H1 (cell line): Measurements from ENCODE around the gene EIF4A3. TPM values are rescaled to one million over a fixed set of nuclear protein-coding genes. Genes with fewer than 3 reads are reported as not detected.

ENCODE experiments used
- CTCF ChIA-PET: fragments of 300-600 bp; sonication (Branson Sonifier 250); formaldehyde crosslinking; loops from one replicate; lab custom pipeline; 2021; ENCODE audit not compliant: partially characterized antibody; lab: Charles Lee
- POLR2A ChIA-PET: fragments of 300-600 bp; sonication (Branson Sonifier 250); formaldehyde crosslinking; loops from one replicate; lab custom pipeline; 2021; ENCODE audit warnings: inconsistent platforms; ENCODE audit not compliant: partially characterized antibody; lab: Charles Lee
- DNase-seq, 2 experiments: peaks; one replicate each; pipeline versions ENCODE4 v3.0.0 to v3.0.0-alpha.2; 2010 to 2022; ENCODE audit warnings: low spot score in 2 of 2, low read depth in 1 of 2, mixed read lengths in 1 of 2
- FAIRE-seq: peaks from 2 replicates; lab custom pipeline; 2011; peaks lifted over from hg19 to GRCh38; lab: Jason Lieb, UNC
- H2AFZ ChIP-seq: 2 replicates; pipeline ENCODE4 v1.8.1; 2012; ENCODE audit warnings: low read length, inconsistent platforms
- H2AK5ac ChIP-seq: 2 replicates; pipeline ENCODE4 v1.6.1; 2013; ENCODE audit warnings: low read depth, low read length
- H2BK120ac ChIP-seq: replicated peaks from 2 replicates; pipeline ENCODE3; 2013; ENCODE audit warnings: low read depth, low read length, inconsistent platforms
- H2BK12ac ChIP-seq: 2 replicates; pipeline ENCODE4 v1.6.1; 2013; ENCODE audit warnings: low read depth, low read length
- H2BK15ac ChIP-seq: 2 replicates; pipeline ENCODE4 v1.6.1; 2013; ENCODE audit warnings: low read length
- H2BK20ac ChIP-seq: 2 replicates; pipeline ENCODE4 v1.6.1; 2013; ENCODE audit warnings: low read length
- H2BK5ac ChIP-seq: 2 replicates; pipeline ENCODE4 v1.6.1; 2013; ENCODE audit warnings: low read depth, low read length
- H3K14ac ChIP-seq: 2 replicates; pipeline ENCODE4 v1.6.1; 2013; ENCODE audit warnings: inconsistent platforms; ENCODE audit not compliant: insufficient read length
- H3K18ac ChIP-seq: 2 replicates; pipeline ENCODE4 v1.6.1; 2013; ENCODE audit warnings: low read length; ENCODE audit errors: extremely low read depth
- H3K23ac ChIP-seq: 2 replicates; pipeline ENCODE4 v1.6.1; 2013; ENCODE audit warnings: inconsistent platforms; ENCODE audit not compliant: insufficient read length
- H3K23me2 ChIP-seq: 2 replicates; pipeline ENCODE4 v1.6.1; 2013; ENCODE audit warnings: low read depth, low read length
- H3K27ac ChIP-seq: 2 replicates; pipeline ENCODE4 v1.6.1; 2011; ENCODE audit warnings: low read depth, low read length, inconsistent platforms
- H3K27me3 ChIP-seq, 4 experiments: replicated peaks in 1 of 4; 1 replicate in 1 of 4; 2 replicates in 3 of 4; pipeline versions ENCODE4 v1.6.1 to v1.8.1; 2011 to 2013; ENCODE audit warnings: low read length in 3 of 4, mild to moderate bottlenecking in 3 of 4, inconsistent platforms in 2 of 4, mixed read lengths in 2 of 4, moderate library complexity in 1 of 4; ENCODE audit not compliant: control insufficient read depth in 3 of 4, insufficient read depth in 3 of 4; ENCODE audit errors: extremely low read depth in 1 of 4
- H3K36me3 ChIP-seq, 4 experiments: 2 replicates each; pipeline versions ENCODE4 v1.6.1 to v1.8.1; 2011 to 2013; ENCODE audit warnings: mild to moderate bottlenecking in 4 of 4, low read length in 3 of 4, moderate library complexity in 2 of 4, control low read depth in 1 of 4, inconsistent platforms in 1 of 4; ENCODE audit not compliant: insufficient read depth in 4 of 4, control insufficient read depth in 2 of 4
- H3K4ac ChIP-seq: replicated peaks from 2 replicates; pipeline ENCODE3; 2013; ENCODE audit warnings: low read length, low read depth, mixed read lengths, inconsistent platforms; ENCODE audit not compliant: insufficient read length
- H3K4me1 ChIP-seq, 4 experiments: replicated peaks in 1 of 4; 1 replicate in 1 of 4; 2 replicates in 3 of 4; pipeline versions ENCODE4 v1.6.1 to v1.8.1; 2011 to 2013; ENCODE audit warnings: low read length in 3 of 4, inconsistent platforms in 2 of 4, mixed read lengths in 1 of 4; ENCODE audit not compliant: insufficient read depth in 4 of 4, control insufficient read depth in 3 of 4
- H3K4me2 ChIP-seq, 2 experiments: 2 replicates each; pipeline versions ENCODE4 v1.6.1 to v1.8.1; 2011 to 2013; ENCODE audit warnings: low read depth in 2 of 2, low read length in 2 of 2, control low read depth in 1 of 2, inconsistent platforms in 1 of 2, mild to moderate bottlenecking in 1 of 2; ENCODE audit not compliant: insufficient read depth in 1 of 2
- H3K4me3 ChIP-seq, 4 experiments: fragments of 200-600, 300-600 bp in 1 of 4; sonication (generic), shearing (Covaris generic), sonication (Bioruptor Twin) in 1 of 4; 2 replicates each; pipeline versions ENCODE4 v1.5.1 to v1.8.1; 2011 to 2016; ENCODE audit warnings: low read length in 4 of 4, low read depth in 3 of 4, control low read depth in 2 of 4, inconsistent platforms in 2 of 4, mild to moderate bottlenecking in 2 of 4, mixed read lengths in 1 of 4, moderate library complexity in 1 of 4; ENCODE audit not compliant: insufficient read depth in 2 of 4; ENCODE audit errors: extremely low read depth in 1 of 4
- H3K56ac ChIP-seq: replicated peaks from 2 replicates; pipeline ENCODE3; 2013; ENCODE audit warnings: low read depth, mild to moderate bottlenecking, mixed read lengths, low read length, inconsistent platforms; ENCODE audit not compliant: insufficient read length
- H3K79me1 ChIP-seq: 2 replicates; pipeline ENCODE4 v1.6.1; 2013; ENCODE audit warnings: low read depth, low read length, control low read depth
- H3K79me2 ChIP-seq, 2 experiments: 2 replicates each; pipeline versions ENCODE4 v1.6.1 to v1.8.1; 2012 to 2013; ENCODE audit warnings: low read length in 2 of 2, mild to moderate bottlenecking in 2 of 2, inconsistent platforms in 1 of 2; ENCODE audit not compliant: insufficient read depth in 2 of 2, control insufficient read depth in 1 of 2
- H3K9ac ChIP-seq, 4 experiments: replicated peaks in 1 of 4; 1 replicate in 1 of 4; 2 replicates in 3 of 4; pipeline versions ENCODE4 v1.6.1 to v1.8.1; 2011 to 2013; ENCODE audit warnings: low read depth in 3 of 4, low read length in 3 of 4, control low read depth in 2 of 4, mild to moderate bottlenecking in 2 of 4, moderate library complexity in 2 of 4, inconsistent platforms in 1 of 4; ENCODE audit errors: extremely low read depth in 1 of 4
- H3K9me3 ChIP-seq, 2 experiments: 2 replicates each; pipeline versions ENCODE4 v1.6.1 to v1.8.1; 2012 to 2013; ENCODE audit warnings: mild to moderate bottlenecking in 2 of 2, moderate library complexity in 2 of 2, control low read depth in 1 of 2, inconsistent platforms in 1 of 2, low read depth in 1 of 2, low read length in 1 of 2, mixed read lengths in 1 of 2; ENCODE audit not compliant: insufficient read depth in 2 of 2
- H4K20me1 ChIP-seq, 2 experiments: replicated peaks in 1 of 2; 2 replicates each; pipeline versions ENCODE3 to v1.8.1; 2011 to 2013; ENCODE audit warnings: inconsistent platforms in 2 of 2, low read length in 2 of 2, mild to moderate bottlenecking in 1 of 2; ENCODE audit not compliant: insufficient read depth in 2 of 2, control insufficient read depth in 1 of 2
- H4K5ac ChIP-seq: 2 replicates; pipeline ENCODE4 v1.6.1; 2013; ENCODE audit warnings: low read length, low read depth, mixed read lengths, inconsistent platforms; ENCODE audit not compliant: insufficient read length
- H4K8ac ChIP-seq: 2 replicates; pipeline ENCODE4 v1.8.0; 2013; ENCODE audit warnings: mild to moderate bottlenecking, moderate library complexity, low read length, inconsistent platforms; ENCODE audit not compliant: insufficient read depth; ENCODE audit errors: extremely low read depth
- H4K91ac ChIP-seq: replicated peaks from 2 replicates; pipeline ENCODE3; 2013; ENCODE audit warnings: low read length, mixed read lengths, inconsistent platforms; ENCODE audit not compliant: insufficient read length
- BRCA1 ChIP-seq: IDR thresholded peaks from 2 replicates; pipeline ENCODE4 v1.6.1; 2012; ENCODE audit warnings: low read depth, low read length, improper control_type of control experiment
- E2F6 ChIP-seq: IDR thresholded peaks from 2 replicates; pipeline ENCODE4 v1.6.1; 2012; ENCODE audit warnings: inconsistent platforms
- EGR1 ChIP-seq: IDR thresholded peaks from 2 replicates; pipeline ENCODE4 v1.6.1; 2011; ENCODE audit warnings: low read depth, low read length, borderline replicate concordance
- FOSL1 ChIP-seq: IDR thresholded peaks from 2 replicates; pipeline ENCODE4 v1.6.1; 2011; ENCODE audit warnings: mild to moderate bottlenecking, low read depth, low read length, moderate library complexity; ENCODE audit not compliant: insufficient read depth
- KDM5A ChIP-seq: fragments of 200-600 bp; IDR thresholded peaks from 2 replicates; pipeline ENCODE4 v1.7.1; 2012; ENCODE audit warnings: mild to moderate bottlenecking, low read length, inconsistent platforms, mixed read lengths
- MAFK ChIP-seq: IDR thresholded peaks from 2 replicates; pipeline ENCODE4 v1.6.1; 2012; ENCODE audit warnings: low read depth, mild to moderate bottlenecking, improper control_type of control experiment, low read length
- MAX ChIP-seq: IDR thresholded peaks from 2 replicates; pipeline ENCODE4 v1.6.1; 2012; ENCODE audit warnings: inconsistent platforms
- PHF8 ChIP-seq: fragments of 200-600 bp; sonication (generic); conservative IDR thresholded peaks from 2 replicates; pipeline ENCODE4 v1.7.1; 2012; ENCODE audit warnings: low read depth, mild to moderate bottlenecking, inconsistent platforms, low read length, moderate library complexity
- WGBS, 2 experiments: shearing (Covaris generic) in 1 of 2; methylation state at CpG; one replicate each; pipeline versions ENCODE4 v1.1.6 to v1.1.7; 2013 to 2015; ENCODE audit warnings: low lambda C conversion rate in 2 of 2, mixed read lengths in 2 of 2, inconsistent platforms in 1 of 2, low coverage in 1 of 2, missing lambda C conversion rate in 1 of 2; ENCODE audit not compliant: insufficient replicate concordance in 2 of 2, insufficient coverage in 1 of 2, insufficient read length in 1 of 2; ENCODE audit errors: extremely low coverage in 1 of 2, missing lambda C conversion rate in 1 of 2; 5-methylcytosine and 5-hydroxymethylcytosine counted together
- polyA plus RNA-seq, 7 experiments: library from polyadenylated mRNA; depleted of rRNA in 3 of 7; stranded (reverse) in 5 of 7; unstranded in 2 of 7; fragments of >200 nt in 5 of 7; fragments of 200-250 nt in 2 of 7; gene quantifications; 1 replicate in 5 of 7; 2 replicates in 1 of 7; 4 replicates in 1 of 7; pipeline versions ENCODE4 v1.2.1 to v1.2.3, GENCODE V29; 2011 to 2013; ENCODE audit warnings: missing spikeins in 2 of 7, mixed read lengths in 2 of 7
- total RNA-seq: library from RNA; stranded (reverse); fragmentation: NEBNext Ultra II Directional; extraction: Animal tissue kit (Norgen Biotek cat#: 25700); gene quantifications from 2 replicates; pipeline ENCODE4 v1.2.1, GENCODE V29; 2021

Gene EIF4A3
- total and polyA plus RNA-seq, 2 of the 8 experiments (the other 6 are each of a cell fraction or from before 2014, with no cell fraction given): 142 to 146 TPM

GRCh38 chr17:80109713-80110446 lies 37.0 kb downstream of the EIF4A3 start:
- Histone ChIP-seq H3K9me3 (no peaks in the 10 kb centered on the region), H3K4me3 (no peak overlapping the region), H3K36me3 (no peaks in the 10 kb centered on the region), H3K79me1 (0 out of 2 replicates have a peak, but pooled peaks cover 2% of the 10 kb centered on the region), H2BK12ac (no peak overlapping the region), H4K5ac (no peak overlapping the region), H3K14ac (no peak overlapping the region), H3K79me2 (no peaks in the 10 kb centered on the region), H4K91ac (no peak overlapping the region), H3K9ac (no peak overlapping the region), H2AK5ac (no peak overlapping the region), H3K18ac (no peak overlapping the region), H2BK20ac (no peak overlapping the region), H3K4me2 (no peak overlapping the region), H3K27me3 (no peaks in the 10 kb centered on the region), H4K8ac (peak overlapping the region; percentile 11; the same call in 1 of the 2 replicates), H3K4ac (no peak overlapping the region), H4K20me1 (no peaks in the 10 kb centered on the region), H3K4me1 (peaks cover 0 to 11% (median 8%) of the 10 kb centered on the region in 4 experiments; a peak in 4 of 7 replicates), H2BK120ac (no peak overlapping the region), H3K27ac (no peak overlapping the region), H2BK15ac (no peak overlapping the region), H2BK5ac (no peak overlapping the region), H3K23me2 (no peaks in the 10 kb centered on the region), H3K56ac (no peak overlapping the region), H2AFZ (no peak overlapping the region), H3K23ac (no peak overlapping the region)
- CTCF ChIA-PET: interaction anchor here (0.6 to 2.7 kb wide), 6 partner anchors 8 to 105 kb away, joined by 3 to 12 read pairs (median 3); partner anchors contain the start of gene GAA
- TF ChIP-seq MAX (no peak), MAFK (no peak), FOSL1 (no peak), EGR1 (no peak), E2F6 (no peak), BRCA1 (no peak), PHF8 (no peak), KDM5A (no peak)
- FAIRE-seq (no peak), DNase-seq (no peak)
- POLR2A ChIA-PET: interaction anchor here (0.7 to 3.6 kb wide), 4 partner anchors 9 to 38 kb away, joined by 3 to 20 read pairs (median 4); partner anchors contain the start of gene GAA
- WGBS, 2 experiments: 87% methylated on average over 29 of the region's 30 CpGs; no CpG with 5 or more reads in 1 of the 2 experiments
